KMS-11 (cell line): ENCODE measurements around the gene RAB11FIP4.

ENCODE experiments used
- H2AFZ ChIP-seq: fragments of 200-600 bp; sonication (generic); 2 replicates; pipeline ENCODE4 v1.6.1; 2016; ENCODE audit warnings: antibody characterized with exemption, mixed run types, low read depth
- H3K27ac ChIP-seq: fragments of 200-600 bp; sonication (generic); 2 replicates; pipeline ENCODE4 v1.6.1; 2016; ENCODE audit warnings: mild to moderate bottlenecking, mixed run types
- H3K27me3 ChIP-seq: fragments of 200-600 bp; sonication (generic); 2 replicates; pipeline ENCODE4 v1.6.1; 2017; ENCODE audit warnings: mild to moderate bottlenecking, low read depth, mixed run types, moderate library complexity; ENCODE audit not compliant: insufficient read depth
- H3K36me3 ChIP-seq: fragments of 200-600 bp; sonication (generic); 2 replicates; pipeline ENCODE4 v1.6.1; 2017; ENCODE audit warnings: mild to moderate bottlenecking, mixed run types; ENCODE audit not compliant: insufficient read depth
- H3K4me1 ChIP-seq: fragments of 200-600 bp; sonication (generic); 2 replicates; pipeline ENCODE4 v1.6.1; 2016; ENCODE audit warnings: mild to moderate bottlenecking, low read depth, mixed run types; ENCODE audit not compliant: poor library complexity, severe bottlenecking
- H3K4me2 ChIP-seq: fragments of 200-600 bp; sonication (generic); 2 replicates; pipeline ENCODE4 v1.7.0; 2016; ENCODE audit warnings: mild to moderate bottlenecking, mixed run types
- H3K4me3 ChIP-seq: fragments of 200-600 bp; sonication (generic); IDR thresholded peaks from 2 replicates; pipeline ENCODE4 v1.6.1; 2017; ENCODE audit warnings: low read depth, low read length, mixed read lengths; ENCODE audit not compliant: insufficient read depth
- H3K79me2 ChIP-seq: fragments of 200-600 bp; sonication (generic); 2 replicates; pipeline ENCODE4 v1.6.1; 2016; ENCODE audit warnings: low read depth, mixed run types; ENCODE audit not compliant: insufficient read depth
- H3K9ac ChIP-seq: fragments of 200-600 bp; sonication (generic); 2 replicates; pipeline ENCODE4 v1.6.1; 2016; ENCODE audit warnings: mild to moderate bottlenecking, mixed run types
- H4K20me1 ChIP-seq: fragments of 200-600 bp; sonication (generic); 2 replicates; pipeline ENCODE4 v1.6.1; 2016; ENCODE audit warnings: mild to moderate bottlenecking, mixed run types; ENCODE audit not compliant: insufficient read depth
- CTCF ChIP-seq: fragments of 200-600 bp; sonication (generic); conservative IDR thresholded peaks from 2 replicates; pipeline ENCODE4 v1.6.1; 2017; ENCODE audit warnings: low read depth, mild to moderate bottlenecking, antibody characterized with exemption, low read length, moderate library complexity, mixed read lengths

RAB11FIP4 gene

GRCh38 chr17:31561469-31562375 lies 170.2 kb downstream of the RAB11FIP4 start:
- Histone ChIP-seq H2AFZ (no peak overlapping the region), H3K4me1 (peaks cover 6% of the 10 kb centered on the region), H3K27ac (no peak overlapping the region), H3K4me2 (no peak overlapping the region), H3K9ac (no peak overlapping the region), H3K4me3 (no peak overlapping the region), H3K79me2 (no peaks in the 10 kb centered on the region), H4K20me1 (no peaks in the 10 kb centered on the region), H3K27me3 (no peaks in the 10 kb centered on the region), H3K36me3 (no peaks in the 10 kb centered on the region)
- no peak for TF ChIP-seq CTCF

- Histone ChIP-seq H3K36me3 (no peaks in the 10 kb centered on the region), H2AFZ (no peak overlapping the region), H3K79me2 (no peaks in the 10 kb centered on the region), H3K27ac (no peak overlapping the region), H3K27me3 (no peaks in the 10 kb centered on the region), H3K9ac (no peak overlapping the region), H4K20me1 (no peaks in the 10 kb centered on the region), H3K4me2 (no peak overlapping the region), H3K4me3 (no peak overlapping the region), H3K4me1 (peaks cover 6% of the 10 kb centered on the region)
- no peak for TF ChIP-seq CTCF
Observed at GRCh38 chr17:31562376-31562840, 170.9 kb downstream of the RAB11FIP4 start.

GRCh38 chr17:31564291-31564690 lies 172.8 kb downstream of the RAB11FIP4 start:
- Histone ChIP-seq H3K36me3 (no peaks in the 10 kb centered on the region), H3K27ac (no peak overlapping the region), H4K20me1 (no peaks in the 10 kb centered on the region), H3K4me3 (no peak overlapping the region), H3K27me3 (no peaks in the 10 kb centered on the region), H3K9ac (no peak overlapping the region), H3K4me2 (no peak overlapping the region), H2AFZ (no peak overlapping the region), H3K79me2 (no peaks in the 10 kb centered on the region), H3K4me1 (no peaks in the 10 kb centered on the region)
- TF ChIP-seq CTCF = no peak

GRCh38 chr17:31564883-31565301 lies 173.4 kb downstream of the RAB11FIP4 start:
- Histone ChIP-seq H3K4me3 (no peak overlapping the region), H3K9ac (no peak overlapping the region), H4K20me1 (no peaks in the 10 kb centered on the region), H2AFZ (no peak overlapping the region), H3K27ac (no peak overlapping the region), H3K79me2 (no peaks in the 10 kb centered on the region), H3K27me3 (no peaks in the 10 kb centered on the region), H3K4me1 (no peaks in the 10 kb centered on the region), H3K36me3 (no peaks in the 10 kb centered on the region), H3K4me2 (no peak overlapping the region)
- no peak for TF ChIP-seq CTCF
